ENCODE data around the gene IL1RAP.
"Not testable (repeated sequence)": the region's sequence is repeated elsewhere in the genome, so short reads cannot be mapped to it uniquely, and the experiment has no call there.

The IL1RAP gene

DNA sequence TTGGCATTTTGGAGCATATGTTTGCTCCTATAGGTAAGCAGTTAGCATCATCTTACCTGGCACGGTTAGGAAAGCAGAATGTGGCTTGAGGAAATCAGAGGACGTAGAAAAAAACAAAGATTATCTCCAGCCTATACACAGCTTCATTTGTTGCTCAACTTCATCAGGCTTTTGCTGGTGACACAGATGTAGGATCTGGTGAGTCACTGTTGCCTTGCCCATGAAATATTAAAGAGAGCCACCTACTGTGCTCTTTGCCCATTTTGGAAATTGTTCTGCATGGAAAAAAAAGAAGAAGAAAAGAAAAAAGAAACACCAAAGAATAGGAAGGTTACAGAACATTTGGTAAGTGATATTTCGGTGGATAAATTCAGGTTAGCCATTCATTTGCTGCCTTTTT is 3.8 kb downstream of the IL1RAP start:
- in situ Hi-C loops (cut with HindIII; ENCODE audit: low sequenced_read_pairs) = no loop called here
- DNase-seq (ENCODE audit: low read depth) = no peak
- TF ChIP-seq, protein P1, sequence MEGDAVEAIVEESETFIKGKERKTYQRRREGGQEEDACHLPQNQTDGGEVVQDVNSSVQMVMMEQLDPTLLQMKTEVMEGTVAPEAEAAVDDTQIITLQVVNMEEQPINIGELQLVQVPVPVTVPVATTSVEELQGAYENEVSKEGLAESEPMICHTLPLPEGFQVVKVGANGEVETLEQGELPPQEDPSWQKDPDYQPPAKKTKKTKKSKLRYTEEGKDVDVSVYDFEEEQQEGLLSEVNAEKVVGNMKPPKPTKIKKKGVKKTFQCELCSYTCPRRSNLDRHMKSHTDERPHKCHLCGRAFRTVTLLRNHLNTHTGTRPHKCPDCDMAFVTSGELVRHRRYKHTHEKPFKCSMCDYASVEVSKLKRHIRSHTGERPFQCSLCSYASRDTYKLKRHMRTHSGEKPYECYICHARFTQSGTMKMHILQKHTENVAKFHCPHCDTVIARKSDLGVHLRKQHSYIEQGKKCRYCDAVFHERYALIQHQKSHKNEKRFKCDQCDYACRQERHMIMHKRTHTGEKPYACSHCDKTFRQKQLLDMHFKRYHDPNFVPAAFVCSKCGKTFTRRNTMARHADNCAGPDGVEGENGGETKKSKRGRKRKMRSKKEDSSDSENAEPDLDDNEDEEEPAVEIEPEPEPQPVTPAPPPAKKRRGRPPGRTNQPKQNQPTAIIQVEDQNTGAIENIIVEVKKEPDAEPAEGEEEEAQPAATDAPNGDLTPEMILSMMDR (IDR thresholded peaks at IDR 0.05; ENCODE audit: low read depth, low read length, missing control alignments) = no peak
- H3K4me3 ChIP-seq (ENCODE audit: low read depth, low read length) = no peak overlapping the region

DNA sequence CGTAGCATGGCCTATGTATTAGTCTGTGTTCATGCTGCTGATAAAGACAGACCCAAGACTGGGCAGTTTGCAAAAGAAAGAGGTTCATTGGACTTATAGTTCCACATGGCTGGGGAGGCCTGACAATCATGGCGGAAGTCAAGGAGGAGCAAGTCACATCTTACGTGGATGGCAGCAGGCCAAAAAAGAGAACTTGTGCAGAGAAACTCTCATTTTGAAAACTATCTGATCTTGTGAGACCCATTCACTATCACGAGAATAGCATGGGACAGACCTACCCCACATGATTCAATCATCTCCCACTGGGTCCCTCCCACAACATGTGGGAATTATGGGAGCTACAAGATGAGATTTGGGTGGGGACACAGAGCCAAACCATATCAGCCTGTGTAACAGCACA is 4.6 kb downstream of the IL1RAP start:
- in situ Hi-C loops (cut with HindIII; ENCODE audit: low sequenced_read_pairs) = not testable (repeated sequence)

DNA sequence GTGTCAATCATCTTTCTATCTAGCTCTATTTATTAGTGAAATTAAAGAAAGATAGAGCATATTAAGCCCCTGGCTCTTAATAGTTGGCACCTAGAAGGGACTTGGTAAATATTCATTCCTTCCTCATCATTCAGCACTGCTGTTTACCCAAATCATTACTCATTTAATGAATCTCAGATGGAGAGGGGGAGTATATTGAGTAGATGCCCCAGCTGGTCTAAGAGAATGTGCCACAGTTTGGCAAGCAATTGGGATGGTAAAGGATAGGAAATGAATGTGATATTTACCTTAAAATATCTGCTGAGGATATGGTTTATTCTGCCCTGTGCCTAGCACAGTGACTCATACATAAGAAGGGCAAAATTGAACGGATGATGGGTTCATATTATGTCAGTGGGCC is 6.0 kb downstream of the IL1RAP start:
- H3K4me3 ChIP-seq (ENCODE audit: low read depth, low read length) = no peak overlapping the region
- DNase-seq (ENCODE audit: low read depth) = no peak
- in situ Hi-C loops (cut with HindIII; ENCODE audit: low sequenced_read_pairs) = no loop called here
- TF ChIP-seq, protein P1 (IDR thresholded peaks at IDR 0.05; ENCODE audit: low read depth, low read length, missing control alignments) = no peak

More for the DNA sequence above, 4.6 kb downstream of the IL1RAP start:
- DNase-seq (ENCODE audit: low read depth); H3K4me3 ChIP-seq (ENCODE audit: low read depth, low read length): not testable (repeated sequence)

DNA sequence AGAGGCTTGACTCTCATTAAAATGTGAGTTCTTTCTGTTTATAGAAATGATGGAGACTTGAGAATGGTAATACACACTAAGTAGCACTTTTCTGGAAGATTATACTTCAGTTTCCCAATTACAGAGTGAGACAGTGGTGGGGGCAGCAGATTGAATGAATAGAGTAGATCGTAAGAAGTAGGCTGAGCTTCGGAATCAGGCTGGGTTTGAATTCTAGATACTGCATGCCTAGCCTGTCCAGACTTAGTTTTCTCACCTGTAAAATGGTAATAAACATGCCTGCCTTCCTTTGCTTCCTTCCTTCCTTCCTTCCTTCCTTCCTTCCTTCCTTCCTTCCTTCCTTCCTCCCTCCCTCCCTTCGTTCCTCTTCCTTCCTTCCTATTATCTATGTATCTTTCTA is 8.1 kb downstream of the IL1RAP start:
- no peak overlapping the region for H3K4me3 ChIP-seq (ENCODE audit: low read depth, low read length)
- TF ChIP-seq, protein P1 (IDR thresholded peaks at IDR 0.05; ENCODE audit: low read depth, low read length, missing control alignments) = no peak
- DNase-seq (ENCODE audit: low read depth) = no peak
- in situ Hi-C loops (cut with HindIII; ENCODE audit: low sequenced_read_pairs) = no loop called here

DNA sequence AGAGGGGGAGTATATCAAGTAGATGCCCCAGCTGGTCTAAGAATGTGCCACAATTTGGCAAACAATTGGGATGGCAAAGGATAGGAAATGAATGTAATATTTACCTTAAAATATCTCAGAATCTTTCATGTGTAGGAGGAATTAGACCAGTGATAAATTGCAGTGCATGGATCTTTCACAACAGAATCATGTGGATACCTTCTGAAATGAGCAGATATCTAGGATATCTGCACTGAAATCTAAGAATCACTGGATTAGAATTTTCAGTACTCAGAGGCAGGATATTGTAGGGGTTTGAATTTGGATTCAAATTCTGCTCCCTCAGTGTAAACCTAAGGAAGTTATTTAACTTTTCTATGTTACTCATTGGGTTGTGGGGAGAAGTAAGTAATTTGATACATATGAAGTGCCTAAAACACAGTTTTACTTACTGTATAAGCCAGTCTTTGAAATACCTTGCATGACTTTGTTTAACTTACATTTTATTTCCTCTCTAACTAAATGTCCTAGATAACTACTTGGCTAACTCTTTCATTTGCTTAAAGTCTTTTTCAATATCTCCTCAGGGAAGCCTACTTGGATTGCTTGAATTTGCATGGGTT is 8.8 kb downstream of the IL1RAP start:
- DNase-seq (ENCODE audit: low read depth) = no peak
- H3K4me3 ChIP-seq (ENCODE audit: low read depth, low read length) = no peak overlapping the region
- TF ChIP-seq, protein P1 (IDR thresholded peaks at IDR 0.05; ENCODE audit: low read depth, low read length, missing control alignments) = no peak
- in situ Hi-C loops (cut with HindIII; ENCODE audit: low sequenced_read_pairs) = no loop called here

DNA sequence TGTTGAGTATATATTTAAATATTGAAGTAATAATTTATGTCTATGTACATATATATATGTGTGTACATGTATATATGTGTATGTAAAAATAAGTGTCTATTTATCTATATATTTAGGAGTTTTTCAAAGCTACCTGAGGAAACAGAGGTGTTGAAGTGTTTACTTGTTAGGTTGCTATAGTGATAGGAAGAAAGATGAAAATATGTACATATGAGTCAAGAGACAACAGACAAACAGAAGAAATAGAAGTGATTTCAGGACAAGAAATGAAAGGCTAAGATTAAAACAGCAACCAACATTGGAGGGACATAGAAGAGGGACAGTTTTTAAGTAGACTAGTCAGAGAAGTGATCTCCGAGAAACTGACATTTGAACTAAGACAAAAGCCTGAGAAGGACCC is 11.1 kb downstream of the IL1RAP start:
- in situ Hi-C loops (cut with HindIII; ENCODE audit: low sequenced_read_pairs) = no loop called here
- no peak overlapping the region for H3K4me3 ChIP-seq (ENCODE audit: low read depth, low read length)
- TF ChIP-seq, protein P1 (IDR thresholded peaks at IDR 0.05; ENCODE audit: low read depth, low read length, missing control alignments) = no peak
- DNase-seq (ENCODE audit: low read depth) = no peak

DNA sequence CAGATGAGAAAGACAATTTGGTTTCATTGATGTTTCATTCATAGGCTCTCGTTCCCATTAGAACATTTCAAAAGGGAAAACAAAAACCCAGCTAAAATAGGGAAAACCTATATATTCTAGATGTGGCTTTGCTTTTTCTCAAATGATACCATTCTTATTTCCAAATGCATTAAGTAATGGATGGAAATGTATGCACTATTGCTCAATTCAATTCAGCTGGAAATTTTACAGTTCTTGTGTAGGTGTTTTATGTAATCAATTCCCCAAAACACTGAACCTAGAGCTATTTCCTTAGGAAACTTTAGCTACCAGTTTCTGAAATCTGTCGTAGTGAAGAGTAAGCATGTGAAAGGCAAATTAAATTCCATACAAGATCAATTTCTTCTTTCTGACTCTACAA is 11.7 kb downstream of the IL1RAP start:
- H3K4me3 ChIP-seq (ENCODE audit: low read depth, low read length) = no peak overlapping the region
- no peak for DNase-seq (ENCODE audit: low read depth)
- in situ Hi-C loops (cut with HindIII; ENCODE audit: low sequenced_read_pairs) = no loop called here
- TF ChIP-seq, protein P1 (IDR thresholded peaks at IDR 0.05; ENCODE audit: low read depth, low read length, missing control alignments) = no peak

All from astrocyte of the cerebellum (primary cell).